ENCODE data around the gene HS1BP3.

HS1BP3 gene

GRCh38 chr2:20633001-20633400, 17.9 kb downstream of the HS1BP3 start:
- FAIRE-seq, result peak; percentile 69
- DNase-seq (ENCODE audit: insufficient read length, low spot score), result no peak

DNA sequence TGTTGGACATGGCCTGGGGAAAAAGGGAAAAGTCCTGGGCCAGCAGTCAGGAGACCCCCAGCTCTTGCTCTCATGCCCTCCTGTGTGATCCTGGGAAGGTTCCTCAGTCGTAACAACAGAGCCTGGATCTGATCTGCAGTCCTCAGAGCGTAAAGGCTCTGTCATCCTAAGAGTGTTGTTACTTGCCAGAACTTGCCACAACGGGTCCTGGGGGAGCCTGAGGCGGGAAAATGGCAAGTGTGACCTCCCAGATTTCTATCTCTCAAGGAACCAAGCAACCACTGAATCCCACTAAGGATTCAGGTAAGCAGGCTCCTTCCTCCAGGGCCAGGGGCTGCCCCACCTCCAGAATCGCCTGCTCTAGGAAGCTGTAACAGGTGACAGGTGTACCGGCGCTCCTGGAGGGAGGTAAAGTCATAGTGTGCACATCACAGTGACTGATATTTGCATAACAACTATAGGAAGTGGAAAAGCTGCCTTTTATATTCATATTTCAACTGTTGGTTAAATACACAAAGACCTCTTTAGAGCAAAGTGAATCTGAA, 18.4 kb downstream of the HS1BP3 start:
- DNase-seq (ENCODE audit: insufficient read length, low spot score) (no peak), FAIRE-seq (no peak)

DNA sequence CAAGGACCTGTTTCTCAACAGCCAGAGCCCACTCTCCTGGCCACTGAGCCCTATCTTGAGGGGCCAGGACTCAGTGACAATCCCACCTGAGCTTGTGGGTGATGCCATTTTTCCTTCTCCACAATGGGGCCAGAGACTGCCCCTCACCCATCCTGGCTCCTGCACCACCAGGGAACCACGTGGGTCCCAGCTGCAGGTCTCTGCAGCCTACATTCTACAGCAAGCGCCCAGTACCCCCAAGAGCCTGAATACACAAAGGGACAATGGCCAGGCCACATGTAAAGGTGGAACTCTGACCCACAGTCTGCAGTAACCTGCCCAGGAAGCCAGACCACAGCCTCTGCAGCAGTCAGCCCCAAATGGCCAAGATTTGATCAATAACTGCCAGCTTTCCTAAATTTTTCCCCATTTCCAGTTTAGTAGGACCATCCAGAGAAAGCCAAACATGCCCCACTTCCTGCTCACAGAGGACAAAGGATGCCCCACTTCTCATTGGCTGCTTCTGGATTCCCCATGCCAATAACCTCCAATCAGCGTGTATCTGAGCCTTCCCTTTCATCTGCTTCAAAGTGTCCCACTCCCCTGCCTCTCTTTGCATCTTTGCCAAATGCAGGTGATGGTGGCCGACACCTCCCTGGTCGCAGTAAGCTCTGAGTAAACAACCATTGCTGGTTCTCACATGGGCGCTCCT, 19.1 kb downstream of the HS1BP3 start:
- DNase-seq (ENCODE audit: insufficient read length, low spot score) (no peak), FAIRE-seq (no peak)

GRCh38 chr2:20630967-20631366, 19.9 kb downstream of the HS1BP3 start:
- no peak for DNase-seq (ENCODE audit: insufficient read length, low spot score)
- no peak for FAIRE-seq

- FAIRE-seq, result no peak
These were observed 21.2 kb downstream of the HS1BP3 start for GRCh38 chr2:20629581-20630171.

DNA sequence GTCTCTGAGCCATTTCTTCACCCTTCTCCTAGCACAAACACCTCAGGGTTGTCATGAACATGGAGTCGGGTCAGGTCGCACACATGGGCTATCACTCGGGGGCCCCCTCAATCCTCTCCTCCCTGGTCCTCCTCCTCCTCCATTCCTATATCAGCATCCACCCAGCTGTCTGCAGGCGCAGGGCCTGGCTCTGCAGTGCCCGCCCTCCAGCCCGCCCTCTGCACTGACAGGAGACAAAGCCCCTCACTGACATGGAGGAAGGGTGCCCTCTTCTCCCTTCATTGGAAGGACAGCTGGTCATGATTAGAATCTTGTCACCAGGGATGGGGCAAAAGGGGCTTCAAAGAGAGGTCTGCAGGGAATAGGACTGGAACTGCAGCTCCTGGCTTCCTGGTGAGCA, 21.7 kb downstream of the HS1BP3 start:
- no peak for FAIRE-seq
- no peak for DNase-seq (ENCODE audit: insufficient read length, low spot score)

More at GRCh38 chr2:20629581-20630171, 21.2 kb downstream of the HS1BP3 start:
- no peak for DNase-seq (ENCODE audit: insufficient read length, low spot score)

GRCh38 chr2:20627712-20628380, 23.1 kb downstream of the HS1BP3 start:
- no peak for FAIRE-seq
- no peak for DNase-seq (ENCODE audit: insufficient read length, low spot score)

DNA sequence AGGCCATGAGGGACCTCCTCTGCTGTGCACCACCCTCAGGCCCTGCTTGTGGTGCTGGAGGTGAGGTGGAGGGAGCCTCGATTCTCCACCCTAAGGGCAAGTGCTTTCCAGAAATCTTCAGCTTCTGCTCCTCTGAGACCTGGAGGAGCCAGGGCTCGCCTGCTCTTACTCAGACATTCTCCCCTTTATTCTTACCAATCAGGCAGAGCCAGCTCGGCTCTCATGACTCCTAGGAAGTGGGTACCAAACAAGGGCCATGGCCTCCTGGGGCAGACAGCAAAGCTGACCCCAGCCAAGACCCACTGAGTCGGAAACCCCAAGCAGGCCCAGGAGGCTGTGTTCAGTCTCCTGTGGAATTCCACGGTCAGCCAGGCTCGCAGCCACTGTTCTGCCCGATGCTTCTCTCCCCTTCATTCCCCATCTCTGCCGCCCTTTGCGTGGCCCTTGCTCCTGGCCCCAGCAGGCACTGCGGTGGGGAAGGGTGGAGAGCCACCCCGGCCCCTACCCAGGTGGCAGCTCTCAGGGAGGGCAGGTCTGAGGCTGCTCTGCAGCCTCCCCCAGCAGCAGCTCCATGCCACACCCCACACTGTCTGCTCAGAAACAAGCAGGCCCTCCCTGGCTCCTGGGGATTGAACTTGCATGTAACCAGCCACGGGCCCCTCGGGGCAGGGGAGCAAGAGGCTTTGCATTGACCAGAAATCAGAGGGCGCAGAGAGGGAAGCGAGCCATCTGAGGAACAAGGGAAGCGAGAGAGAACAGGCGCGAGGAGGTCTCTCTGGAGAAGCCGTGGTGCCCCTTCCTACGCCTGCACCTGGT, 24.0 kb downstream of the HS1BP3 start:
- DNase-seq (ENCODE audit: insufficient read length, low spot score) (no peak), FAIRE-seq (no peak)

DNA sequence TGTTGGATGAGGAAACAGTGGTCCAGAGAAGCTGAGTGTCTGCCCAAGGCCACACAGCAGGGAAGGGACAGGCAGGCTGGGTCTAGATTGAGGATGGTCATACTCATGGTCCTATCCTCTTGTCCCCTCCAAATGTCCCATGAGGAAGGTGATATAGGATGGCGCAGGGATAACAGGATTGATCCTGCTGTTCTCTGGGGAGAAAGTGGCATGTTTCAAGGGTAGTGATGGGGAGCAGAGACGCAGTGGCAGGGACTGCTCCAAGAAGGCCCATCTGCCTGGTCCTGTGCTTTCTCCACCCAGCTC, 24.6 kb downstream of the HS1BP3 start:
- no peak for DNase-seq (ENCODE audit: insufficient read length, low spot score)
- no peak for FAIRE-seq

DNA sequence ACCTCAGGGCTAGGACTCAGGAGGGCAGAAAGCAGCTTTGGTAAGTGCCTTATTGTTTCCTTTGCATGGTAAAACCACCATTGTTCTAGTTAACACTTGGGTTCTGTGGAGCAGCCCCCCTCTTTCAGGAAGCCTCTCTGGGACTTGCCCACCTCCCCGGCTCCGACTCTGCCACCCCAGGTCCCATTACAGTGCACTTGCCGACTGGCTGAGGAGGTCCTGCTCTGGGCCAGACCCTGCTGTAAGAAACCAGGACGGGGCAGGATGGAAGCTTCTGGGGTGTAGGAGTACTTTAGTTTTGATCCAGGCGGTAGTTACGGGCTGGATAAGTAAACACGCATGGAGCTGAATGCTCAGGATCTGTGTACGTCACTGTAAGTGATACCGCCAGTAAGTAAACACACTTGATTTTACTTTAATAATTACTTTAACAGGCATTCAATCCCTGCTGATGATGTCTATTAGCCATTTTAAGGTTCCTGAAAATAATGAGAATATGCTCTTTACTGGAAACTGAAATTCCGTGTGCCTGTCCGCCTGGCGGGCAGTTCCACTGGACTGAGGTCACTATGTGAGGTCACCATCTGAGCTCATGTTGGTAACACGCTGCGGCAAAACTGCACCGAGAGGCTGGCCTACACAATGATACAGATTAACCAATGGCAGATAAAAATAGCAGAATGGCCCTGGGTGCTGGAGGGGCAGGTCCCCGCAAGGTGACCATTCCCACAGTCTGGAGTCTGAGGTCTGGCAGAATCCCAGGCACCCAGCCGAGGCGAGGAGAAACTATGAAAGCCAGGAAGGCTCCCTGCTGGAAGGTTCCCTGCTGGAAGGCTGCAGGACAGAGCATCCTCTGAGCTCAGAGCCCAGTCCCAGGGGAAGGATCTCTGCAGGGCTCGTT, 25.2 kb downstream of the HS1BP3 start:
- no peak for DNase-seq (ENCODE audit: insufficient read length, low spot score)
- no peak for FAIRE-seq

DNA sequence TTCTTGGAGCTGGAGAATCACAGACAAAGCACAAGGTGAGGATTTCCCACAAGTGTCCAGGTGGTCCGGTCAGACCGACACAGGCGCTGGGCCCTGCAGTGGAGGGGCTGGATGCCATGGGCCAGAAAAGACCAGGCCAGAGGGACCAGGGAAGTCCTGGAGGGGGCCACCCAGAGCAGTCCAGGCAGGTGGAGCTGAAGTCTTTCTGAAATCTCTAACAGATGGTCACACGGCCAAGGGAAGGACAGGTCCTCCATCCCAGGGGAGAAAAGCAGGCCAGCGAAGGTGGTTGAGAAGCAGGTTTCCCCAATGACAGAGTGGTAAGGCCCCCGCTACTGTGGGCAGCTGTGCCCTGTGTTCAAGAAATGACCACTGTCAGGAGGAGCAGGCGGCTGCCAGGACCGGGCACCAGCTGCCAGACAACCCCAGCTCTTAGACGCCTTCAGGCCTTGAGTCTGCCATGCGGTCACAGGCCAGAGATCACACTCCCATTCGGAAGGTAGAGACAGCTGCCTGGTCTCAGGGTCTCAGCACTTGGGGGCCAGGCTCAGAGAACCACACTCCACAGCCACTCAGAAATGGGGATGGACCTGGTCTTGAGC, 25.9 kb downstream of the HS1BP3 start:
- DNase-seq (ENCODE audit: insufficient read length, low spot score), result no peak
- FAIRE-seq, result no peak

- FAIRE-seq, result no peak
- DNase-seq (ENCODE audit: insufficient read length, low spot score), result no peak
These were observed 26.6 kb downstream of the HS1BP3 start for GRCh38 chr2:20624156-20624883.

GRCh38 chr2:20623741-20624155, 27.1 kb downstream of the HS1BP3 start:
- DNase-seq (ENCODE audit: insufficient read length, low spot score) (no peak), FAIRE-seq (no peak)

DNA sequence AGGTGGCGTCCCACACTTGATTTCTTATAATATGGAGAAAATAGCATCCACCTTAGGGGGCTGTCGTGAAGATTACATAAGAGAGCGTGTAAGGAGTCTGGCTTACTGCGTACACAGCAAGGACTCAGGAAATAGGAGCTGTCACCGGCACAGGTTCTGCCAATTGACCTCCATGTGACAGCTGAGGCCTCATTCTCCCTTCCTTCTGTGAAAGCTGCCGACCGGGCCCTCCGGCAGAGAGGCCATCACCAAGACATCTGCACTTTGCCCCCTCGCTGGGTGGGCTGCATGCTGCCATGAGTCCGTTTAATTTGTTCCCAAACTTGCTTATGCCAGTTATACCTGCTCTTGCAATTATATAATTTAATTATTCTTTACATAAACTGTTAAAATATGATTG, 27.7 kb downstream of the HS1BP3 start:
- DNase-seq (ENCODE audit: insufficient read length, low spot score) (no peak), FAIRE-seq (no peak)

DNA sequence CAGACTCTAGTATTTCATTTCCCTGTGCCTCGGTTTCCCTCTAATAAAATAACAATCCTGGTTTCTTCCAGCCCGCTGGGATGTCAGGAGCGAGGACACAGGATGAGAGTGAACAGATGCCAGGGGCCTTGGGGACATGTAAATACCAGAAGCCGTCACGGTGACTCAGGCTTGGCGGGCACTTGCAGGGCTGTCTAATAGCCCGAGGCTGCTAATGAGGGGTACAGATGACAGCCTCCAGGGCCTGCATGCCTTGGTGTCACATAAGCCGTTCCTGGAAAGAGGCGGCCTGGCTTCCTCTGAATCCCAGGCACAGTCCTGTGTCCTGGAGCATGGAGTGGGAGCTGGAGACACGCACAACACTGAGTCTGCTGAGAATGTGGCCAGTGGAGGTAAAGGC, 28.2 kb downstream of the HS1BP3 start:
- FAIRE-seq, result no peak

GRCh38 chr2:20622296-20622686, 28.6 kb downstream of the HS1BP3 start:
- no peak for DNase-seq (ENCODE audit: insufficient read length, low spot score)

More for the DNA sequence above, 28.2 kb downstream of the HS1BP3 start:
- DNase-seq (ENCODE audit: insufficient read length, low spot score), result no peak

GRCh38 chr2:20621366-20622295, 29.3 kb downstream of the HS1BP3 start:
- no peak for FAIRE-seq
- no peak for DNase-seq (ENCODE audit: insufficient read length, low spot score)

More at GRCh38 chr2:20622296-20622686, 28.6 kb downstream of the HS1BP3 start:
- FAIRE-seq, result no peak
